Measurements from ENCODE around the gene ECI2. TPM values are rescaled to one million over a fixed set of nuclear protein-coding genes. Genes with fewer than 3 reads are reported as not detected.
"Not testable (repeated sequence)": the region's sequence is repeated elsewhere in the genome, so short reads cannot be mapped to it uniquely, and the experiment has no call there.

Gene ECI2
- total RNA-seq, 1 donor, result 85.1 TPM

DNA sequence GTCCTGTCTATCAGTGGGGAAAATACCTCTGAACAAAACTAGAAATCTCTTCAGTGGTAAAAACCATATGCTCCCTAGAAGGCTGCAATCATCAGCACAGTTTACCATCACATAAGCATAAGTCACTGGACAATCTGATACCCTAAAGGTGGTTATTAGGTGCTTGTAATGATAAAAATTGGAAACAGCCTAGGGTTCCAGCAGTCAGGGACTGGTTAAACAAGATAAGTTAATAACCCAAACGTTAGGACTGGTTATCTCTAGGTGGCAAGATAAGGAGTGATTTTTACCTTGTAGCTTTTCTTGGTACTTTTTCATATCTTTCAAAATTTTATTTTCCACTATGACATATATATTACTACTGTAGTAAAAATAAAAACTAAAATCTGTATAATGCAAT lies 11.0 kb downstream of the ECI2 start:
- TF ChIP-seq CTCF (IDR thresholded peaks at IDR 0.05; ENCODE audit: insufficient read depth, low read depth, low read length), result no peak
- H3K4me3 ChIP-seq (ENCODE audit: low read depth, low read length), result no peak overlapping the region
- no peak for DNase-seq (ENCODE audit: low read depth)

DNA sequence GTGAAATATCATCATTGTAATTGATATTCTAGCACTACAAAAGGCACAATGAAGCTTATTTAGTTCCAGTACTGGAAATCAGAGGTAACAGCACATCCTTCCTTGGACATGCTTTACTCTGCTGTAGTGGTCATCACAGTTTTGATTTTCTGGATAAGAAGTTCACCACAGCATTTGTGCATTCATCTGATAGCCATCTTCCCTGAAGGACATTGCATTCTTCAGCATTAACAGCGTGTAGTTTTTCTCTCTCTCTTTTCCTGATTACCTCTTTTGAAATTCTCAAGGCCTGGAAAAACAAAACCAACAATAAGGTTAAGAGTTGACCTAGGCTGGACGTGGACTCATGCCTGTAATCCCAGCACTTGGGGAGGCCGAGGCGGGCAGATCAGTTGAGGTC lies 19.6 kb downstream of the ECI2 start:
- DNase-seq (ENCODE audit: low read depth), result no peak
- no peak for TF ChIP-seq CTCF (IDR thresholded peaks at IDR 0.05; ENCODE audit: insufficient read depth, low read depth, low read length)
- no peak overlapping the region for H3K4me3 ChIP-seq (ENCODE audit: low read depth, low read length)

DNA sequence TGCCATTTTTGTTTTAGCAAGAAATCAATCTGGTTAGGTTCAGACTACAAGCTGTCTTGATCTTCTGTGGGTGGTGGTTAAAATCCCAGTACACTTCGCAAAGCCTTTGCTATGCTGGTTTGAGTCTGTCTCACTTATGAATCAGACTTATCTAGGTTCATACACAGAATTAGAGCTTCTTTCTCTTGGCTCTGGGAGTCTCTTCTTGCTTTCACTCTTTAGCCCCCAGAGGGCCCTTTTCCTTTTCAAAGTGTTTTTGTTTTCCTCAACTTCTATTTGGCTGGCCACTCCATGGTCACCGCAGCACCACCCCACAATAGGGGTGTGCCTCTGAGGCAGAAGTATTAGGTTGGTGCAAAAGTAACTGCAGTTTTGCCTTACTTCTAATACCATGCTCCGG lies 21.3 kb downstream of the ECI2 start:
- DNase-seq (ENCODE audit: low read depth), result peak; percentile 44
- no peak for TF ChIP-seq CTCF (IDR thresholded peaks at IDR 0.05; ENCODE audit: insufficient read depth, low read depth, low read length)
- no peak overlapping the region for H3K4me3 ChIP-seq (ENCODE audit: low read depth, low read length)

- H3K4me3 ChIP-seq (ENCODE audit: low read depth, low read length), result no peak overlapping the region
- no peak for TF ChIP-seq CTCF (IDR thresholded peaks at IDR 0.05; ENCODE audit: insufficient read depth, low read depth, low read length)
- DNase-seq (ENCODE audit: low read depth), result peak; percentile 25
Observed at GRCh38 chr6:4113649-4114048, 21.7 kb downstream of the ECI2 start.

DNA sequence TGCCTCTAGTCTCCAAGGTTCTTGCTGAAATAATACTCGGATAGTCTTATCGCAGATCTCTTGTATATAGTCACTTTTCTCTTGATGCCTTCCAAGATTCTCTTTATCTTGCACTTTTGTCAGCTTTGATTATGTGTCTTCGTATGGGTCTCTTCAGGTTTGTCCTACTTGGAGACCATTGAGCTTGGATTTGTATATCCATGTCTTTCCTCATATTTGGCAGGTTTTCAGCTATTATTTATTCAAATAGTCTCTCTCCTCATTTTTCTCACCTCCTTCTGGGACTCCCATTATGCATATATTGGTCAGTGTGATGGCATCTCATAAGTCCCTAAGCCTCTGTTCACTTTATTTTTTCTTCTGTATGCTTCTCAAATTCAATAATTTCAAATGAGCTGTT lies 23.0 kb downstream of the ECI2 start:
- no peak for DNase-seq (ENCODE audit: low read depth)
- H3K4me3 ChIP-seq (ENCODE audit: low read depth, low read length), result no peak overlapping the region
- TF ChIP-seq CTCF (IDR thresholded peaks at IDR 0.05; ENCODE audit: insufficient read depth, low read depth, low read length), result no peak

DNA sequence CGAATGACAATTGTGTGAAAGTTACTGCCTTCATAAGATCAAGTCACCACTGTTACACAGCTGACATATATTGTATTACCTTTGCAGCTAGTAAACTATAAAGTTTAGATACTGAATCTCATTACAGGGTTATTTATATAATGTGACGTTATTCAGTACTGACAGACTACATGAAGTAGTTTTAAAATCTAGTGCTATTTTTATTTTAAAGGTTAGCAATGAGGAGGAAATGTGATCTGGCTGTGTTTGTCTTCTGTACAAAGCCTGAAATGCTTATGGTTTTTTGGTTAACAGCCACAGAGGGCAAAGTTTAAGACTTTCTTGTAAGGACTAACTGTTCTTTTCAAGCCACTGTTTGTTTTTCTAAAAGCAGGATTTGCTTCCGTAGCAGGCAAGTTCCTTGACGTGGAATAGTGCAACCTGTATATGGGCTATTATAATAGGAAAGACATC lies 26.0 kb downstream of the ECI2 start:
- peak; percentile 83 for DNase-seq (ENCODE audit: low read depth)
- not testable (repeated sequence) for H3K4me3 ChIP-seq (ENCODE audit: low read depth, low read length)

GRCh38 chr6:4108561-4109093 lies 26.7 kb downstream of the ECI2 start:
- no peak for DNase-seq (ENCODE audit: low read depth)
- no peak for TF ChIP-seq CTCF (IDR thresholded peaks at IDR 0.05; ENCODE audit: insufficient read depth, low read depth, low read length)
- H3K4me3 ChIP-seq (ENCODE audit: low read depth, low read length), result no peak overlapping the region

Data from fibroblast of villous mesenchyme (primary cell).